GM18498 (cell line): ENCODE measurements around the gene ACR.

Experiments used
- ATAC-seq: cut with Tn5 transposase; IDR thresholded peaks from one replicate; pipeline ENCODE4 v1.9.1; 2021; ENCODE audit warnings: mild to moderate bottlenecking, moderate library complexity; ENCODE audit not compliant: unreplicated experiment

ACR gene

DNA sequence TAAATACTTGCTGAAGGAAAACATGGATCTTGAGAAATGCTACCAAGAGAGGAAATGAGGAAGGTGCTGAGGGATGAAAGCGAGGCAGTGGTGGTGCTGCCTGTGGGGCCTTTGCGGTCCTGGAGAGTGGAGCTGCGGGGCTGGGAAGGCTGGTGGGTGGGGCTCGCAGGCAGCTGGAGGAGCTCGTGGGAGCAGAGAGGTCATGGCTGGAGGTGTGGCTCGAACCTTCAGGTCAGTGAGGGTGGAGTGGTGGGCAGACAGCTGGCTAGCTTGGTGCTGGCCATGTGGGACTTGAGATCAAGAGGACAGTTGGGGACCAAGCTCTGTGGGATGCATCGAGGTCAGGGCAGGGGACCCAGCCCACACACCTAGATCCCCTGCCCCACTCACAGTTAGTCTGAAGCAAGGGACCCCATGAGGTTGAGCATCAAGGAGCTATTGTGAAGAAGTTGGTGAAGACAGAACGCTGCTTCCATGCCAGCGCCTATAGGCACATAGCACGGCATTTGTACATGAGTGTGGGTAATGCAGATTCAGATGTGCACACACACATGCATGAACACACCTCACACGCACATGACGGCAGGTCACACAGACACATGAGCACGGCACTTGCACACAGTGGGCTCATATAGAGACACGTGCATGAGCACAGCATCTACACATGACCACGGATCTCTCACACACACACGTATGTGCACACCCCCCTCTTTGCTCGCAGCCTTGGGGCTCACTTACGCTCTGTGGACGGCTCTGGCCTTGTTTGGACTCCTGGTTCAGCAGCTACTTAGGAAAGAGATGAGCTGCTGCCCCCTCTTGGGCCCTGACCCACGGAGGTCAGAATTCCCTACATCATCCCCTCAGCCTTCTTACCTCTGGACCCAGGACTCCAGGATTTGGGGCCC, 34.9 kb upstream of the ACR start:
- ATAC-seq: no peak

DNA sequence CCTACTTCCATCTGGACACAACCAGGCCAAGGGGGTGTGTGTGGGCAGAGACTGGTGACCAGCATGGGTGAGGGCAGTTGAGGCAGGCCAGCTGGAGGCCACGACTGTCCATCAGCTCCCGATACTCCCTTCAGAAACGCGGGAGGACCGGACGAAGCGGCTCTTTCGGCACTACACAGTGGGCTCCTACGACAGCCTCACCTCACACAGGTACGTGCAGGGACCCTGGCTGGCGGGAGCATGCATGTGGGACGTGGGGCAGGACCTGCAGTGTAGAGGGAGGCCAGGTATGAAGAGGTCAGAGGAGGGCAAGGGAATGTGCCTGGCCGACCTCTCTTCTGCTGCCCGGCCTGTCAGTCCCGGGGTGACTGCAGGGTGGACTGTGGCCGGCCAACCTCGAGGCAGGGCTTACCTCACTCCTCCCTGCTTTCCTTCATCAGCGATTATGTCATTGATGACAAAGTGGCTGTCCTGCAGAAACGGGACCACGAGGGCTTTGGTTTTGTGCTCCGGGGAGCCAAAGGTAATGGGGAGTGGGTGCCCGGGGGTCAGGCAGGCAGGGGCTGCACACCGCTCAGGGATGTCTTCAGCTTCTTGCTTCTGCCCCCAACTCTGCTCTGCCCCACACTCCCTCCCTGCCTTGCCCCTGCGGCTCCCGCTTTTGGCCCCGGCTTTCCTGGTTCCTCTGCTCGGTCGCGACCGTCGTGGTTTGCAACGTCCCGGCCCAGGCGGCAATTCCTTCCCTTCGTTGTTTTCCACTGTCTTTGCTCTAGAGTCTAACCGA, 34.1 kb upstream of the ACR start:
- no peak for ATAC-seq

DNA sequence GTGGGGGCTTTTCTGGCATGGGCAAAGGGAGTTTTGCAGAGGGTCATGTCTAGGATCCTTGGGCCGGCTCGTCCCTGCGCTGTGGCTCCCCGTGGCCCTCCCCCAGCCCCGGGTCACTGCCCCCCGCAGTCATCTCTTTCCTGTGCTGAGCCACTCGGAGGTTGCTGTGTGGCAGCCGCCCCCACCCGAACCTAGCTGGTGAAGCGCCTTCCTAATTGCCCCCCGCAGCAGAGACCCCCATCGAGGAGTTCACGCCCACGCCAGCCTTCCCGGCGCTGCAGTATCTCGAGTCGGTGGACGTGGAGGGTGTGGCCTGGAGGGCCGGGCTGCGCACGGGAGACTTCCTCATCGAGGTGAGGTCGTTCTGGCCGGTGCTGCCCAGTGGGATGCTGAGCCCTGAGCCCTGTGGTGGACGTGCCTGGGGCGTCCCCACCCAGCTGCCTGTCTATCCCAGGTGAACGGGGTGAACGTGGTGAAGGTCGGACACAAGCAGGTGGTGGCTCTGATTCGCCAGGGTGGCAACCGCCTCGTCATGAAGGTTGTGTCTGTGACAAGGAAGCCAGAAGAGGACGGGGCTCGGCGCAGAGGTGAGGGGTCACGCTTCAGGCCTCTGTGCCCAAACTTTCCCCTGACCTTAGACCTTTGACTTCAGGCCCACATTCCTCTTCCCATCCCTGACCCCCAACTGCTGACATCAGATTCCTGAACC, 33.3 kb upstream of the ACR start:
- ATAC-seq: no peak

DNA sequence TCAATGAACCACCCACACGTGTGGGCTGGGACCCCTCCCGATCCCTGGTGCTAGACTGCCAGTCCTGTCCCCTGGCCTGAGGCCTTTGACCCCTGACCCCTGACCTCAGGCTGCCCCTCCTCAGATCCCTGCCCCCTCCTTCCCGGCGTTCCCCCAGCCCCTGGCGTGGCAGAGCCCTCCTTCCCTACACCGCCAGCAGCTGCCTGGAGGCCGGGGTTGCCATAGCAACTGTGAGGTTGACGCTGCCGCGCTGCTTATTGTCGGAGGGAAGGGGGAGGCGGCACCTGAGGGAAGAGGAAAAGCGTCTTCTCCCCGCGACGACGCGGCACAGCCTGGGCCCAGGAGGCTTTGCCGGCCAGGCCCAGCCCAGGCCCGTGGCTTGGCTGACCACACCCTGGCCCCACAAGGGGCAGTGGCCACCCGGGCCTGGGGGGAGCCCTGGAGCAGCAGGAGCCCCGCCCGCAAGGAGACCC, 32.7 kb upstream of the ACR start:
- no peak for ATAC-seq

DNA sequence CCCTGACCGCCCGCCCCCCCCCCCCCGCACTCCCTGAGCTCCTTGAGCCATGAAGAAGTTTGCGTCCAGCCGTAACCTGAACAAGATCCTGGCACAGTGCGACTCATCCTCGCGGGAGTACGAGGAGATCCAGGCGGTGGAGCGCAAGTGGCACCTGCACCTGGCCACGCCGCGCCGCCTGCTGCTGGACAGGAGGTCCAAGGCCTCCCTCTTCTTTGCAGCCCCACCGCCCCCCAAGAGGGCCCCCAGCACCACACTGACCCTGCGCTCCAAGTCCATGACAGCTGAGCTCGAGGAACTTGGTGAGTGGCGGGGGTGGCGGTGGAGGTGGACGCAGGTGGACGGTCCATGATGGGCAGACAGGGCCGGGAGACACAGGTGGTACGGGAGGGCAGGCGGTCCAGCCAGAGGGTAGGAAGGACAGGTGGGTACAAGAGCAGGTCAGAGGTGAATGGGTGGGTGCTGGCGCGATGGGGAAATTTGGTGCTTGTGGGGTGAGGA, 32.1 kb upstream of the ACR start:
- no peak for ATAC-seq

DNA sequence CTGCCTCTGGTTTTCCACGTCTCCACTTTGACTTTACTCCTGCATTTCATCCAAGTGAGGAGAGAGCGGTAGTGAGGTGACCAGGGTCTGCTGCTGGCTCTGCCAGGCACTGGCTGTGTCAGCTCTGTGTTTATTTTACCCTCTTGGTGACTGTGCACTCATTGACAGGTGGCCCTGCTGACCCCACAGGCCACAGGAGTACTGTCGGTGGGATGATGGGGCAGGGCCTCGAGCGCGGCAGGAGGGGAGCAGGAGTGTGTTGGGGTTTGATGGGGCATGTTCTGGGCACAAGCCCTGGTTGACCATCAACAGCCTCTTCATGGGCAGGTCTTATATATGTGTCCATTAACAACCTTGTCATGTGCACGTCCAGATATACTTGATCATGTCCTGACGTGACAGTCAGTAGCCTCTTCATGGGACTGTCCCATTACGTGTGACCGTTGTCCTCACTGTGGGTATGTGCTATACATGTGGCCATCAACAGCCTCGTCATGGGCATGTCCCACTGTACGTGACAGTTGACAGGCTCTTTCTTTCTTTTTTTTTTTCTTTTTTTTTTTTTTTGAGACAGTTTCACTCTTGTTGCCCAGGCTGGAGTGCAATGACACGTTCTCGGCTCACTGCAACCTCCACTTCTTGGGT, 31.4 kb upstream of the ACR start:
- no peak for ATAC-seq

DNA sequence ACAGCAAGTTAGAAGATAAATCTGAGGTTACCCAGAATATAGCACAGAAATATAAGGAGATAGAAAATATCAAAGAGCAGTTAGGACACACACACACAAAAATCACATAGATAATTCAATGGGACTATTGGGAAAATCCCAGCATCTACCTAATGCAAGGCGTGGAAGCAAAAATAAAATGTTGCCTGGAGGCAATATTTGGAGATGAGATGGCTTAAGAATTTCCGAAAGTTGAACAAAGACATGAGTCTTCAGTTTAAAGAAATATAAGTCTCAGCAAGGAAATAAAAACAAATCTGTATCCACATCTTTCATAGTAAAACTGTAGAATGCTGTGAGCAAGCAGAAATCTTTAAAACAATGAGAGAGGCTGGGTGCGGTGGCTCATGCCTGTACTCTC, 29.5 kb upstream of the ACR start:
- ATAC-seq: no peak

DNA sequence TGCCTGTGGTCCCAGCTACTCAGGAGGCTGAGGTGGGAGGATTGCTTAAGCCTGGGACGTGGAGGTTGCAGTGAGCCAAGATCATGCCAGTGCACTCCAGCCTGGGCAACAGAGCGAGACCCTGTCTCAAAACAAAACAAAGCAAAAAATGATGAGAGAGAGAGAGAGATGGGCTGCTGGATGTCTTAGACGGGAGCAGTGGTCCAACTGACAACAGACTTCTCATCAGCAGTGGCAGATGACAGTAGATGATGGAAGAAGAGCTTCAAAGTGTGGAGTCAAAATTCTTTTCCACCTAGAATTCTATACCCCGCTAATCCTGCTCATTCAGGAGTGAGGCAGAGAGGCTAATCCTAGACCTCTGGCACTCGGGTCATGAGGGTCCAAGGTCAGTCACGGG, 29.0 kb upstream of the ACR start:
- no peak for ATAC-seq

DNA sequence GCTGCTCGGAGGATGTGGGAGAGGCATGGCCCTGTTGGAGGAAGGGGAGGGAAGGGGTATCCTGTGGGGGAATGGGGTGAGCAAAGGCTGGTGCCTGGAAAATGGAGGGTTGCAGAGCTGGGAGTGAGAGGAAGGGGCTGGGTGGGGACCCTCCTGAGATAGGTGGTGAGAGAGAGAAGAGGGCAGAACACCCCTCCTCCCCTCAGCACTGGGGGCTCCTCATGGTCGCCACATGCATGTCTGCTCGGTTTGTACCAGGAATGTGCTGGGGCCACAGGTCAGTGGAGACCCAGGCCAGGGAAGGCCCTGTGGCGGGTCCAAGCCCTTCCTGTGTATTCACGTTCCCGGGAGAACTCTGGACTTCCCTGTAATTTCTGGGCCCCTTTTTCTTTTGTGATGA, 27.8 kb upstream of the ACR start:
- no peak for ATAC-seq

DNA sequence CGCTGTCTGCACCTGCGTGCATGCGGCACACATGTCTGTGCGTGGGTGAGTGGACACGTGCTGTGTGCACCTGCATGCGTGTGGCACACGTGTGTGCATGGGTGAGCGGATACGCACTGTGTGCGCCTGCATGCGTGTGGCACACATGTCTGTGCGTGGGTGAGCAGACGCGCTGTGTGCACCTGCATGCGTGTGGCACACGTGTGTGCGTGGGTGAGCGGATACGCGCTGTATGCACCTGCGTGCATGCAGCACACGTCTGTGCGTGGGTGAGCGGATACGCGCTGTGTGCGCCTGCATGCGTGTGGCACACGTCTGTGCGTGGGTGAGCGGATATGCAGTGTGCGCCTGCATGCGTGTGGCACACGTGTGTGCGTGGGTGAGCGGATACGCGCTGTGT, 27.1 kb upstream of the ACR start:
- no peak for ATAC-seq

DNA sequence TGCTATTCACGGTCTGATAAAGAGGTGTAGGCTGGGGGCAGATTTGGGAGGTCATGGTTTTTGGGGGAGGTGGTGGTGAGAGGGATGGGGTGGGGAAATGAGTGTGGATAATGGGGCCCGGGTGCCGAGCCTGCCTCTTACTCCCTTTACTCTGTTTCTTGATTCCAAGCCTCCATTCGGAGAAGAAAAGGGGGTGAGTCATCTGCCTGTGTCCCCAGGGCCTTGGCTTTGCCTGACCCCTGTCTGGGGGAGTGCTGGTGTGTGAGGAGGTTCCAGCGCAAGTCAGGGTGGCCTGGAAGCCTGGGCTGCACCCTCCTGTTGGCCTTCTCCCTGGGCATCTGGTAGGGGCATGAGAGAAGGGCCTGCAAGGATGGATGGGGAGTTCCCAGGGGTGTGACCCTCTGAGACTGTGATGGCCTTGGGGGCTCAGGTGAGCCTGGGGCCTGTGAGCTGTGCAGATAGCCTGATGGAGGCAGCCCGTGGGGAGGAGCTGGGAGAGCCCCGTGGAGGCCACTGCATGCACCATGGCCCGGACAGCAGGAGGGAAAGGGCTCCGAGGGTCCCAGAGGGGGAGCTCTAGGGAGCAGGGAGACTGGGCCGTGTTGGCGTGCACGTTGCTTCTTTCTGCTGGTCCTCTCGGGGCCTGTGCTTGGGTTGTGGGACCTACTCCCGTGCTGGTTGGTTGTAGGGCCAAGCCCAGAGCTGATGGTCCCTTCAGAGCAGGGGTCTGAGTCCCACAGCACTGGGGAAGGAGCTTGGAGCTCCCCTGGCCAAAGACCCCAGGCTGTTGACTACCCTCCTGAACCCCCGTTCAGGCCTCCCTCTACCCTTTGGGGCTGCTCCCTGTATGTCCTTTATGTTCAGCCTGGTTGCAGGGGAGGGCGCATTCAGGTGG, 26.3 kb upstream of the ACR start:
- ATAC-seq: no peak

DNA sequence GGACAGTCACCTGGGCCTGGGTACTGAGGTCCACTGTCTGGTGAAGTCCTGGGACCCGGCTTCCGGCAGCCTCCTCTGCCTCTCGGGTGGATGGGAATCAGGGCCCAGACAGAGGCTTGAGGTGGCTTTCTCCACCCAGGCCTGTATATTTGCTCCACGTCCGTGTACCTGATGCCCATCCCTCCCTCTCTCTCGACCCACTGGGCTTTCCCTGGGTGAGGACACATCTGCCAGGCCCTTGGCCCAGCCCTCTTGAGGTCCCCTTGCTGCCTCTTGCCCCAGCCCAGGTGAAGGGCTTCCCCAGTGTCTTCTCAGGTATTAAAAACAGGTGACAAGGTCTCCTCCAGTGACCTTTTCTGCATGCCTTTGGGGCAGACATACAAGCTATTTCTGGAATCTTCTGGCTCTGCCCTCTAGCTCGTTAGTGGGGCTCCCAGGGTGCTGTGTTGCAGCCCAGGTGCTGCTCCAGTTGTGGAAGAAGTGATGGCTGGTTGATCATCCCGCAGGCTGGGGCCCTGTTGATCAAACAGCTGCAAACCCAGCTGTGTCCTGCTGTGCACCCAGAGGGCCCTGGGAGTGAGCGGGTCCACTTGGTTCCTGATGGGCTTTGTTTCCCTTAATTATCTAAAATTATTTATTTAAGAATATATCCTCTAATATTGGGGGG, 25.5 kb upstream of the ACR start:
- ATAC-seq: no peak

DNA sequence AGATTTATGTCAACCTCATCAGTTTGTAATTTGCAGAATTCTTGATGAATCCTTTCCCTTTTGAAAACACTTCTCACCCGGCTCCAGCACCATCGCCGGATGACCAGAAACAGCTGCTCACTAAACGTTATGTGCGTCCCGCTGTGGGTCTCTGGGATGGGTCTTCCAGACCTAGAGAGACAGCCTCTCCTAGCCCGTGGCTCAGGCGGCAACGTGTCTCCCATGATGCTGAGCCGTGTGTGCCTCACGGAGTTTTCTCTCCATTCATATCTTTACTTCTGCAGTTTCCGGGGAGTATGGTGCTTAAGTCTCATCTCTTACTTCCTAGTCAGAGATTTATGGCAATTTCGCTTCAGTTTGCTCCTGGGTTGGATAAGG, 25.0 kb upstream of the ACR start:
- no peak for ATAC-seq

DNA sequence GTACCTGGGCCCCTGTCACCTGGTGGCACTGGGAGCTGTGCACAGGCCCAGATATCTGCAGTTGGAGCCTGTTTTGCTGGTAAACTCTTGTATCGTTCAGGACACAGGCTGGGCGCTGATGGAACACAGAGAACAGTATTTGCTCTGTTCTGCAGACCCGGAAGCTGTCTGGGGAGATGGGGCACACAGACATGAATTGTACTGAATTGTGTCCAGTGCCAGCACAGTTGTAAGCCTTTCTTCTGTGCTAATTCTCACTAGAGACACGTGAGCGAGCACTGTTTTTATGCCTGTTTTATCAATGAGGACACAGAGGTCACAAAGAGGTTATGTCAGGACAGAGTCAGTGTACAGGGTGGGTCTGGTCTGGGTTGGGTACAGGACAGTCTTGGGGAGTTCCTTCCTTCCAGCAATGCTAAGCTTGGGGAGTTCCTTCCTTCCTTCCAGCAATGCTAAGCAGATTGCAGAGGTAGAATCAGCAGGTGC, 24.4 kb upstream of the ACR start:
- no peak for ATAC-seq

DNA sequence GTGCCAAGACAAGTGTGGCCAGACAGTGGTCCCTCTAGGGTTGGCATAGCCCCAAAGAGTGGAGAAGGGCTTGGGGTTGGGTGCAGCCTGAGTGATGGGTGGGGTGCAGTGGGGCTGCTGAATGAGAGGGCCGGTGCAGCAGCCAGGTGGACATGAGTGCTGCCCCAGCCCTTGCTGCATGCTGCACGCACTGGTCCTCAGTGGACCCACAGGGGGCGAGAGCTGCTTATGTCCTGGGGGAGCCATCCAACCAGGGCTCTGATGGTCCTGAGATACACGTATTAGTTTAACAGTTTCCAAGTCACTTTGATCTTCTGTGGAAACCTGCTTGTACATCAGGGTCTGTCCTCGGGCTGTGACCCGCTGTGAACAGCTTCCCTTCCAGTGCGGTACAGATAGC, 23.9 kb upstream of the ACR start:
- ATAC-seq: no peak

DNA sequence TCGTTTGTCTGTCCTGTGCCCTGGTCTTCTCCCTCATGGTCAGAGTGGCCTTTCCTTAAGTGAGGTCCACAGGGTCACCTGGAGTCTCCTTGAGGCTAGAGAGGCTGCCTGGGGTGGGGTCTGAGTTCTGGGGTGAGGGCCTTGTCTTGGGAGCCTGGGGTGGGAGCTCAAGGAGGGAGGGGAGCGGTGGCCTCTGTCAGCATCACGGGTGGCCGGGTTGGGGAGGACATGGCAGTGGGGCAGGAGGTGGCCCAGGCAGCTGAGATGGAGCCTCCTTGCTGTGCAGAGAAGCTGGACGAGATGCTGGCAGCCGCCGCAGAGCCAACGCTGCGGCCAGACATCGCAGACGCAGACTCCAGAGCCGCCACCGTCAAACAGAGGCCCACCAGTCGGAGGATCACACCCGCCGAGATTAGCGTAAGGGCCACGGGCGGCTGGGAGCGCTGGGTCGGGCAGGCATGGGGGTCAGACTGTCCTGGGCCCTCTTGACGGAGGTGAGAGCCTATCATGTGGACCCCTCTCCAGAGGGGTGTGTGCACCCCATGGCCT, 23.3 kb upstream of the ACR start:
- ATAC-seq: no peak

DNA sequence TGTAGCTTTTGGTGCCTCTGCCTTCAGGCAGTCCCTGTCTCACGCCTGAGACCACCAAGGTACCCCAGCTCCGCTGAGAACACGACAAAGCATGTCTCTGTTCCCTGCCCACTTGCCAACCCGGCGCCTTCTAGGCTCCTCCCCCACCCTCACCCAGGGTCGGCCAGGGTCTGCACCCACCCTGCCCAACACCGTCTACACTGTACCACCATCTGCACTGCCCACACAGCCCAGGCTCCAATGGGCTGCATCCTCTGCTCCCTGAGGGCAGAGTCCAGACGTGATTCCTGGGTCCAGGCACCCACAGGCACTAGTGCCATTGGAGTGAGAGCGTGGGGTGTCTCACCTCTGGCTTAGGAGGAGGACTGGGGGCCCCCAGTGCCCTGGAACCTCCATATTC, 22.8 kb upstream of the ACR start:
- ATAC-seq: no peak

DNA sequence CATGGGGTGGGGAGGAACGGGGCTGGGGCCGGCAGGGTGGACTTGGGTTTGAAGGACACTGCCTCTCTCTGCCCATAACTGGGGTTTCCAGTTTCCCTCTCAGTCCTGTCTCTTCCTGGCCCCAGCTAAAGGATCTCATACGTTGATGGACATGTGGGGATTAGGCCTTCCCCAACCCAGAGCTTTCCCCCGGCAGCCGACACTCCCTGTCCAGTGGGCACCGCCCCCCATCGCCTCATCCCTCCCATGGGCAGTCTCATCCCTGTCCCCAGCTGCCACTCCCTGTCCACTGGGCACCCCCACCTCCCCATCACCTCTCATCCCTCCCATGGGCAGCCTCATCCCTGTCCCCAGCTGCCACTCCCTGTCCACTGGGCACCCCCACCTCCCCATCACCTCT, 22.2 kb upstream of the ACR start:
- ATAC-seq: no peak
